ENCODE results near the gene TPGS1.

The TPGS1 gene

GRCh38 chr19:497491-497868 lies 9.8 kb upstream of the TPGS1 start:
- Histone ChIP-seq H3K36me3 (ENCODE audit: control insufficient read depth in 2 of 2, insufficient read depth in 2 of 2, low read length in 2 of 2) (no peaks in the 10 kb centered on the region), H3K4me1 (ENCODE audit: control insufficient read depth in 2 of 2, insufficient read depth in 2 of 2, low read length in 2 of 2) (peaks cover 0 to 2% of the 10 kb centered on the region in 2 donors), H3K4me3 (ENCODE audit: low read length in 2 of 2) (no peak overlapping the region), H3K9me3 (ENCODE audit: control insufficient read depth in 2 of 2, low read length in 2 of 2) (no peaks in the 10 kb centered on the region), H3K27me3 (ENCODE audit: control insufficient read depth in 2 of 2, insufficient read depth in 2 of 2, low read length in 2 of 2) (peaks cover 12% of the 10 kb centered on the region in 2 donors), H3K27ac (ENCODE audit: low read depth in 2 of 2, low read length in 2 of 2) (no peak overlapping the region), H3K9ac (ENCODE audit: low read depth in 1 of 2, low read length in 2 of 2) (no peak overlapping the region)

- no peak overlapping the region for H3K9ac ChIP-seq (ENCODE audit: low read depth in 1 of 2, low read length in 2 of 2)
- no peaks in the 10 kb centered on the region for H3K36me3 ChIP-seq (ENCODE audit: control insufficient read depth in 2 of 2, insufficient read depth in 2 of 2, low read length in 2 of 2)
- peaks cover 12% of the 10 kb centered on the region in 2 donors for H3K27me3 ChIP-seq (ENCODE audit: control insufficient read depth in 2 of 2, insufficient read depth in 2 of 2, low read length in 2 of 2)
- peaks cover 0 to 2% of the 10 kb centered on the region in 2 donors for H3K4me1 ChIP-seq (ENCODE audit: control insufficient read depth in 2 of 2, insufficient read depth in 2 of 2, low read length in 2 of 2)
- H3K27ac ChIP-seq (ENCODE audit: low read depth in 2 of 2, low read length in 2 of 2), result no peak overlapping the region
- no peaks in the 10 kb centered on the region for H3K9me3 ChIP-seq (ENCODE audit: control insufficient read depth in 2 of 2, low read length in 2 of 2)
- H3K4me3 ChIP-seq (ENCODE audit: low read length in 2 of 2), result no peak overlapping the region
These were observed 9.3 kb upstream of the TPGS1 start for GRCh38 chr19:497869-498510.

GRCh38 chr19:498511-498891 lies 8.8 kb upstream of the TPGS1 start:
- Histone ChIP-seq H3K27me3 (ENCODE audit: control insufficient read depth in 2 of 2, insufficient read depth in 2 of 2, low read length in 2 of 2) (peaks cover 12% of the 10 kb centered on the region in 2 donors), H3K4me3 (ENCODE audit: low read length in 2 of 2) (no peak overlapping the region)

GRCh38 chr19:498977-499623 lies 8.2 kb upstream of the TPGS1 start:
- H3K4me3 ChIP-seq (ENCODE audit: low read length in 2 of 2), result no peak overlapping the region
- H3K9me3 ChIP-seq (ENCODE audit: control insufficient read depth in 2 of 2, low read length in 2 of 2), result no peaks in the 10 kb centered on the region
- H3K4me1 ChIP-seq (ENCODE audit: control insufficient read depth in 2 of 2, insufficient read depth in 2 of 2, low read length in 2 of 2), result peaks cover 0 to 2% of the 10 kb centered on the region in 2 donors
- no peak overlapping the region for H3K27ac ChIP-seq (ENCODE audit: low read depth in 2 of 2, low read length in 2 of 2)
- peaks cover 12% of the 10 kb centered on the region in 2 donors for H3K27me3 ChIP-seq (ENCODE audit: control insufficient read depth in 2 of 2, insufficient read depth in 2 of 2, low read length in 2 of 2)
- no peak overlapping the region for H3K9ac ChIP-seq (ENCODE audit: low read depth in 1 of 2, low read length in 2 of 2)
- no peaks in the 10 kb centered on the region for H3K36me3 ChIP-seq (ENCODE audit: control insufficient read depth in 2 of 2, insufficient read depth in 2 of 2, low read length in 2 of 2)

More at GRCh38 chr19:498511-498891, 8.8 kb upstream of the TPGS1 start:
- Histone ChIP-seq H3K36me3 (ENCODE audit: control insufficient read depth in 2 of 2, insufficient read depth in 2 of 2, low read length in 2 of 2) (no peaks in the 10 kb centered on the region), H3K9ac (ENCODE audit: low read depth in 1 of 2, low read length in 2 of 2) (no peak overlapping the region), H3K9me3 (ENCODE audit: control insufficient read depth in 2 of 2, low read length in 2 of 2) (no peaks in the 10 kb centered on the region), H3K4me1 (ENCODE audit: control insufficient read depth in 2 of 2, insufficient read depth in 2 of 2, low read length in 2 of 2) (peaks cover 0 to 2% of the 10 kb centered on the region in 2 donors), H3K27ac (ENCODE audit: low read depth in 2 of 2, low read length in 2 of 2) (no peak overlapping the region)

DNA sequence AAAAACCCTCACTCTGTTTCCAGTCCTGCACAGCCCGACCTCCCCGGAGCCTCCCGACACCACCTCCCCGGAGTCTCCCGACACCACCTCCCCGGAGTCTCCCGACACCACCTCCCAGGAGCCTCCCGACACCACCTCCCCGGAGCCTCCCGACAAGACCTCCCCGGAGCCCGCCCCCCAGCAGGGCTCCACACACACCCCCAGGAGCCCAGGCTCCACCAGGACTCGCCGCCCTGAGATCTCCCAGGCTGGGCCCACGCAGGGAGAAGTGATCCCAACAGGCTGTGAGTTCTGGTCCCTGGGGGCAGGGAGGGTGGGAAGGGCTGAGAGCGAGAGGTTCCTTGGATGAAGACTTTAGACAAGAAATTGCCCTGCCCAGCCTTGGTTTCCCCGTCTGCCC lies 5.7 kb upstream of the TPGS1 start:
- Histone ChIP-seq H3K36me3 (ENCODE audit: control insufficient read depth in 2 of 2, insufficient read depth in 2 of 2, low read length in 2 of 2) (no peaks in the 10 kb centered on the region), H3K27ac (ENCODE audit: low read depth in 2 of 2, low read length in 2 of 2) (no peak overlapping the region), H3K27me3 (ENCODE audit: control insufficient read depth in 2 of 2, insufficient read depth in 2 of 2, low read length in 2 of 2) (peaks cover 12% of the 10 kb centered on the region in 2 donors), H3K9ac (ENCODE audit: low read depth in 1 of 2, low read length in 2 of 2) (no peak overlapping the region), H3K4me1 (ENCODE audit: control insufficient read depth in 2 of 2, insufficient read depth in 2 of 2, low read length in 2 of 2) (peaks cover 4 to 7% of the 10 kb centered on the region in 2 donors), H3K4me3 (ENCODE audit: low read length in 2 of 2) (no peak overlapping the region), H3K9me3 (ENCODE audit: control insufficient read depth in 2 of 2, low read length in 2 of 2) (no peaks in the 10 kb centered on the region)

- H3K36me3 ChIP-seq (ENCODE audit: control insufficient read depth in 2 of 2, insufficient read depth in 2 of 2, low read length in 2 of 2), result peaks cover 0 to 3% of the 10 kb centered on the region in 2 donors
- peaks cover 12 to 18% of the 10 kb centered on the region in 2 donors for H3K4me1 ChIP-seq (ENCODE audit: control insufficient read depth in 2 of 2, insufficient read depth in 2 of 2, low read length in 2 of 2)
- peaks cover 0 to under 1% of the 10 kb centered on the region in 2 donors for H3K27me3 ChIP-seq (ENCODE audit: control insufficient read depth in 2 of 2, insufficient read depth in 2 of 2, low read length in 2 of 2)
- no peak overlapping the region for H3K4me3 ChIP-seq (ENCODE audit: low read length in 2 of 2)
- no peaks in the 10 kb centered on the region for H3K9me3 ChIP-seq (ENCODE audit: control insufficient read depth in 2 of 2, low read length in 2 of 2)
- no peak overlapping the region for H3K27ac ChIP-seq (ENCODE audit: low read depth in 2 of 2, low read length in 2 of 2)
- no peak overlapping the region for H3K9ac ChIP-seq (ENCODE audit: low read depth in 1 of 2, low read length in 2 of 2)
These were observed 2.7 kb upstream of the TPGS1 start for GRCh38 chr19:504616-505015.

DNA sequence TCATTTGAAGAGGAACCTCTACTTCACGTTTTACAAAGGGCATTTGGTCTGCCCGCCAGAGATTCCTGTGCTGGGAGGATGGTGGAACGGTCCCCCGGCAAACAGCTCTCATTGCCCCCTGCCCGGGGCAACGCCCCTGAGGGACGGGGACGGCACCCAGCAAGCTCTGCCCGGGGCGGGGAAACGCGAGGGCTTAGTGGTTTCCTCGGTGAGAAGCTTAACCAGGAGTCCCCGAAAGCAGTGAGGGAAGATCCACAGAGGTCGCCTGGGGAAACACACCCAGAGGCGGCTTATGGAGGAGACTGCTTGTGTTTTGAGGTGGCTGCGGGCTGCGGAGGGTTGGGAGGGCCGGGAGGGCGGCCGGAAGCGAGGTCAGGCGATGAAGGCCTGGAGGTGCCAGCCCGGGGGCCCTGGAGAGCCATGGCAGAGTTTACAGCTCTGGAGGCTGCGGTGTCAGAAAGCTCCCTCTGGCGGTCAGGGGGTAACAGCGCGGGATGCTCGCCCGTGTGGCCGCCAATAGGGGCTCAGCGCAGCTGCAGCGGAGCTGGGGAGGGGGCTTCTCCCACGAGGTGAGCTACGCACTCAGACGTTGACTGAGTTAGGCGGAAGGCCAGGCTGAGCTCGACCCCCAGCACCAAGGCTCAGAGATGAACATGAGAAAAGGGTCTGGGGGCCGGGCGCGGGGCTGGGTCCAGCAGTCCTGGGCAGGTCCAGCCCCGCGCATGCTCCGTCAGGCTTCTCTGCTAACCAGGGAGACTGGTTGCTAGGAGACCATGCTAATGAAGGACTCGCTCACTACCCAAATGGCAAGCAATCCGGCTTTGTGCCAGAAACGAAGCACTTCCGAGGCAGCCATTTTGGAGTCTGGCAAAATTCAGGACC lies 652 bp upstream of the TPGS1 start:
- Histone ChIP-seq H3K9ac (ENCODE audit: low read depth in 1 of 2, low read length in 2 of 2) (peak overlapping the region; percentile 69 to 81), H3K4me1 (ENCODE audit: control insufficient read depth in 2 of 2, insufficient read depth in 2 of 2, low read length in 2 of 2) (peaks cover 26 to 33% of the 10 kb centered on the region in 2 donors), H3K9me3 (ENCODE audit: control insufficient read depth in 2 of 2, low read length in 2 of 2) (no peaks in the 10 kb centered on the region), H3K27ac (ENCODE audit: low read depth in 2 of 2, low read length in 2 of 2) (peak overlapping the region; percentile 93 to 95), H3K4me3 (ENCODE audit: low read length in 2 of 2) (peak overlapping the region; percentile 86 to 88), H3K27me3 (ENCODE audit: control insufficient read depth in 2 of 2, insufficient read depth in 2 of 2, low read length in 2 of 2) (no peaks in the 10 kb centered on the region), H3K36me3 (ENCODE audit: control insufficient read depth in 2 of 2, insufficient read depth in 2 of 2, low read length in 2 of 2) (peaks cover 0 to 5% of the 10 kb centered on the region in 2 donors)

GRCh38 chr19:508204-509150 lies 1.2 kb downstream of the TPGS1 start:
- no peaks in the 10 kb centered on the region for H3K9me3 ChIP-seq (ENCODE audit: control insufficient read depth in 2 of 2, low read length in 2 of 2)
- H3K4me3 ChIP-seq (ENCODE audit: low read length in 2 of 2), result peak overlapping the region; percentile 86 to 88
- peaks cover 0 to under 1% of the 10 kb centered on the region in 2 donors for H3K27me3 ChIP-seq (ENCODE audit: control insufficient read depth in 2 of 2, insufficient read depth in 2 of 2, low read length in 2 of 2)
- H3K36me3 ChIP-seq (ENCODE audit: control insufficient read depth in 2 of 2, insufficient read depth in 2 of 2, low read length in 2 of 2), result peaks cover 0 to 5% of the 10 kb centered on the region in 2 donors
- no peak overlapping the region for H3K27ac ChIP-seq (ENCODE audit: low read depth in 2 of 2, low read length in 2 of 2)
- peak overlapping the region; percentile 68 to 81 for H3K9ac ChIP-seq (ENCODE audit: low read depth in 1 of 2, low read length in 2 of 2)
- H3K4me1 ChIP-seq (ENCODE audit: control insufficient read depth in 2 of 2, insufficient read depth in 2 of 2, low read length in 2 of 2), result peaks cover 30 to 34% of the 10 kb centered on the region in 2 donors

GRCh38 chr19:510606-511100 lies 3.4 kb downstream of the TPGS1 start:
- Histone ChIP-seq H3K9me3 (ENCODE audit: control insufficient read depth in 2 of 2, low read length in 2 of 2) (no peaks in the 10 kb centered on the region), H3K4me3 (ENCODE audit: low read length in 2 of 2) (peak overlapping the region in 1 of 2 donors; percentile 65), H3K4me1 (ENCODE audit: control insufficient read depth in 2 of 2, insufficient read depth in 2 of 2, low read length in 2 of 2) (peaks cover 30 to 34% of the 10 kb centered on the region in 2 donors), H3K36me3 (ENCODE audit: control insufficient read depth in 2 of 2, insufficient read depth in 2 of 2, low read length in 2 of 2) (peaks cover 2 to 5% of the 10 kb centered on the region in 2 donors), H3K9ac (ENCODE audit: low read depth in 1 of 2, low read length in 2 of 2) (peak overlapping the region; percentile 38 to 79), H3K27me3 (ENCODE audit: control insufficient read depth in 2 of 2, insufficient read depth in 2 of 2, low read length in 2 of 2) (peaks cover 4 to 10% of the 10 kb centered on the region in 2 donors), H3K27ac (ENCODE audit: low read depth in 2 of 2, low read length in 2 of 2) (peak overlapping the region; percentile 75 to 91)
